LNCaP clone FGC (cell line): ENCODE data around the gene PWWP2A.
"Not testable (repeated sequence)": the region's sequence is repeated elsewhere in the genome, so short reads cannot be mapped to it uniquely, and the experiment has no call there.

Experiments
- DNase-seq: peaks from one replicate; pipeline ENCODE4 v3.0.0-alpha.2; 2011; ENCODE audit warnings: low read depth
- H3K4me3 ChIP-seq: 2 replicates; pipeline ENCODE4 v1.5.1; 2011; ENCODE audit warnings: mild to moderate bottlenecking, low read depth, low read length, control low read depth
- CTCF ChIP-seq: IDR thresholded peaks from 2 replicates; pipeline ENCODE4 v1.5.1; 2012; ENCODE audit warnings: mild to moderate bottlenecking; ENCODE audit not compliant: control insufficient read depth, insufficient read depth; ENCODE audit errors: extremely low read depth

PWWP2A gene

GRCh38 chr5:160161626-160162025, 42.4 kb upstream of the PWWP2A start:
- TF ChIP-seq CTCF: no peak
- DNase-seq: no peak
- no peak overlapping the region for H3K4me3 ChIP-seq

- not testable (repeated sequence) for DNase-seq
Measured at GRCh38 chr5:160160875-160161274, 41.6 kb upstream of the PWWP2A start.

GRCh38 chr5:160159991-160160792, 40.9 kb upstream of the PWWP2A start:
- H3K4me3 ChIP-seq: no peak overlapping the region
- DNase-seq: no peak
- no peak for TF ChIP-seq CTCF

More at GRCh38 chr5:160160875-160161274, 41.6 kb upstream of the PWWP2A start:
- not testable (repeated sequence) for H3K4me3 ChIP-seq

GRCh38 chr5:160158087-160158486, 38.8 kb upstream of the PWWP2A start:
- no peak for DNase-seq
- peak; percentile 27; the same call in 1 of the 2 replicates for TF ChIP-seq CTCF
- no peak overlapping the region for H3K4me3 ChIP-seq

- peak; percentile 72 for DNase-seq
- TF ChIP-seq CTCF: no peak
- no peak overlapping the region for H3K4me3 ChIP-seq
Measured at GRCh38 chr5:160155017-160155750, 35.9 kb upstream of the PWWP2A start.

- no peak for TF ChIP-seq CTCF
- no peak for DNase-seq
- no peak overlapping the region for H3K4me3 ChIP-seq
Measured at GRCh38 chr5:160152901-160153300, 33.7 kb upstream of the PWWP2A start.

- no peak overlapping the region for H3K4me3 ChIP-seq
- no peak for DNase-seq
- no peak for TF ChIP-seq CTCF
Measured at GRCh38 chr5:160152287-160152686, 33.0 kb upstream of the PWWP2A start.
